ENCODE measurements around the gene OR51Q1.

OR51Q1 gene

GRCh38 chr11:5405173-5405572 lies 16.7 kb upstream of the OR51Q1 start:
- ChIA-PET POLR2A (no interaction called here), CTCF (no interaction called here)
- Histone ChIP-seq H3K4me3 (ENCODE audit: control insufficient read depth in 1 of 7, extremely low read depth in 1 of 7, insufficient read depth in 4 of 7, low read depth in 2 of 7, low read length in 6 of 7) (no peak overlapping the region), H3K9me3 (ENCODE audit: control extremely low read depth in 1 of 5, control insufficient read depth in 4 of 5, insufficient read depth in 2 of 5, low read depth in 1 of 5, low read length in 4 of 5) (no peaks in the 10 kb centered on the region), H3K27ac (ENCODE audit: insufficient read depth in 1 of 2, low read depth in 1 of 2, low read length in 2 of 2, poor library complexity in 1 of 2, severe bottlenecking in 2 of 2) (no peak overlapping the region), H3K4me1 (ENCODE audit: control extremely low read depth in 1 of 4, control insufficient read depth in 4 of 4, insufficient read depth in 4 of 4, low read length in 3 of 4) (no peaks in the 10 kb centered on the region), H3K36me3 (ENCODE audit: control insufficient read depth in 4 of 4, insufficient read depth in 4 of 4, low read length in 3 of 4) (no peaks in the 10 kb centered on the region), H3K27me3 (replicated peaks in 2 of 5; ENCODE audit: control insufficient read depth in 4 of 5, insufficient read depth in 5 of 5, low read length in 4 of 5) (peaks cover 0 to 2% (median 0%) of the 10 kb centered on the region in 5 experiments)
- no peak for DNase-seq

- Histone ChIP-seq H3K4me3 (ENCODE audit: control insufficient read depth in 1 of 7, extremely low read depth in 1 of 7, insufficient read depth in 4 of 7, low read depth in 2 of 7, low read length in 6 of 7) (no peak overlapping the region), H3K9me3 (ENCODE audit: control extremely low read depth in 1 of 5, control insufficient read depth in 4 of 5, insufficient read depth in 2 of 5, low read depth in 1 of 5, low read length in 4 of 5) (no peaks in the 10 kb centered on the region), H3K36me3 (ENCODE audit: control insufficient read depth in 4 of 4, insufficient read depth in 4 of 4, low read length in 3 of 4) (no peaks in the 10 kb centered on the region), H3K27ac (ENCODE audit: insufficient read depth in 1 of 2, low read depth in 1 of 2, low read length in 2 of 2, poor library complexity in 1 of 2, severe bottlenecking in 2 of 2) (no peak overlapping the region), H3K4me1 (ENCODE audit: control extremely low read depth in 1 of 4, control insufficient read depth in 4 of 4, insufficient read depth in 4 of 4, low read length in 3 of 4) (no peaks in the 10 kb centered on the region), H3K27me3 (replicated peaks in 2 of 5; ENCODE audit: control insufficient read depth in 4 of 5, insufficient read depth in 5 of 5, low read length in 4 of 5) (peaks cover 0 to 2% (median 0%) of the 10 kb centered on the region in 5 experiments)
- ChIA-PET CTCF (no interaction called here), POLR2A (no interaction called here)
- 100% methylated on average over 1 of the region's 5 CpGs for WGBS (ENCODE audit: insufficient coverage)
- DNase-seq: no peak
Measured at GRCh38 chr11:5420993-5421392, 918 bp upstream of the OR51Q1 start.

GRCh38 chr11:5423131-5423530 lies 1.2 kb downstream of the OR51Q1 start:
- DNase-seq: no peak
- H3K36me3 ChIP-seq (ENCODE audit: control insufficient read depth in 4 of 4, insufficient read depth in 4 of 4, low read length in 3 of 4): no peaks in the 10 kb centered on the region
- POLR2A ChIA-PET: no interaction called here
- H3K27ac ChIP-seq (ENCODE audit: insufficient read depth in 1 of 2, low read depth in 1 of 2, low read length in 2 of 2, poor library complexity in 1 of 2, severe bottlenecking in 2 of 2): no peak overlapping the region
- CTCF ChIA-PET: no interaction called here
- H3K9me3 ChIP-seq (ENCODE audit: control extremely low read depth in 1 of 5, control insufficient read depth in 4 of 5, insufficient read depth in 2 of 5, low read depth in 1 of 5, low read length in 4 of 5): no peaks in the 10 kb centered on the region
- H3K4me3 ChIP-seq (ENCODE audit: control insufficient read depth in 1 of 7, extremely low read depth in 1 of 7, insufficient read depth in 4 of 7, low read depth in 2 of 7, low read length in 6 of 7): no peak overlapping the region
- WGBS (ENCODE audit: insufficient coverage): 95% methylated on average over 3 of the region's 3 CpGs
- H3K27me3 ChIP-seq (replicated peaks in 2 of 5; ENCODE audit: control insufficient read depth in 4 of 5, insufficient read depth in 5 of 5, low read length in 4 of 5): peaks cover 0 to 2% (median 0%) of the 10 kb centered on the region in 5 experiments
- no peaks in the 10 kb centered on the region for H3K4me1 ChIP-seq (ENCODE audit: control extremely low read depth in 1 of 4, control insufficient read depth in 4 of 4, insufficient read depth in 4 of 4, low read length in 3 of 4)

GRCh38 chr11:5441414-5441813 lies 19.5 kb downstream of the OR51Q1 start, which contains the start of gene OR51I1:
Gene OR51I1 (minus strand): TSS chr11:5441514. CDS start chr11:5441514, 0 bp downstream.
- Histone ChIP-seq H3K27ac (ENCODE audit: insufficient read depth in 1 of 2, low read depth in 1 of 2, low read length in 2 of 2, poor library complexity in 1 of 2, severe bottlenecking in 2 of 2) (no peak within 1 kb of the TSS), H3K27me3 (replicated peaks in 2 of 5; ENCODE audit: control insufficient read depth in 4 of 5, insufficient read depth in 5 of 5, low read length in 4 of 5) (peaks cover 0 to 3% (median 0%) of the 10 kb centered on the region in 5 experiments), H3K9me3 (ENCODE audit: control extremely low read depth in 1 of 5, control insufficient read depth in 4 of 5, insufficient read depth in 2 of 5, low read depth in 1 of 5, low read length in 4 of 5) (no peaks in the 10 kb centered on the region), H3K4me1 (ENCODE audit: control extremely low read depth in 1 of 4, control insufficient read depth in 4 of 4, insufficient read depth in 4 of 4, low read length in 3 of 4) (no peaks in the 10 kb centered on the region), H3K4me3 (ENCODE audit: control insufficient read depth in 1 of 7, extremely low read depth in 1 of 7, insufficient read depth in 4 of 7, low read depth in 2 of 7, low read length in 6 of 7) (no peak within 1 kb of the TSS), H3K36me3 (ENCODE audit: control insufficient read depth in 4 of 4, insufficient read depth in 4 of 4, low read length in 3 of 4) (no peaks in the 10 kb centered on the region)
- 78% methylated on average over 2 of the region's 2 CpGs for WGBS (ENCODE audit: insufficient coverage)
- no peak for DNase-seq
- POLR2A ChIA-PET: no interaction called here
- CTCF ChIA-PET: interaction anchor here (0.6 kb wide), 1 partner anchor 229 kb away, joined by 3 read pairs; no protein-coding TSS in a partner anchor

- DNase-seq: no peak
- Histone ChIP-seq H3K4me1 (ENCODE audit: control extremely low read depth in 1 of 4, control insufficient read depth in 4 of 4, insufficient read depth in 4 of 4, low read length in 3 of 4) (no peaks in the 10 kb centered on the region), H3K27me3 (replicated peaks in 2 of 5; ENCODE audit: control insufficient read depth in 4 of 5, insufficient read depth in 5 of 5, low read length in 4 of 5) (peaks cover 0 to 3% (median 0%) of the 10 kb centered on the region in 5 experiments), H3K9me3 (ENCODE audit: control extremely low read depth in 1 of 5, control insufficient read depth in 4 of 5, insufficient read depth in 2 of 5, low read depth in 1 of 5, low read length in 4 of 5) (no peaks in the 10 kb centered on the region), H3K27ac (ENCODE audit: insufficient read depth in 1 of 2, low read depth in 1 of 2, low read length in 2 of 2, poor library complexity in 1 of 2, severe bottlenecking in 2 of 2) (no peak overlapping the region), H3K4me3 (ENCODE audit: control insufficient read depth in 1 of 7, extremely low read depth in 1 of 7, insufficient read depth in 4 of 7, low read depth in 2 of 7, low read length in 6 of 7) (no peak overlapping the region), H3K36me3 (ENCODE audit: control insufficient read depth in 4 of 4, insufficient read depth in 4 of 4, low read length in 3 of 4) (no peaks in the 10 kb centered on the region)
- WGBS (ENCODE audit: insufficient coverage): 75% methylated on average over 1 of the region's 2 CpGs
- ChIA-PET CTCF (no interaction called here), POLR2A (no interaction called here)
Measured at GRCh38 chr11:5443835-5444393, 22.0 kb downstream of the OR51Q1 start.

- H3K9me3 ChIP-seq (ENCODE audit: control extremely low read depth in 1 of 5, control insufficient read depth in 4 of 5, insufficient read depth in 2 of 5, low read depth in 1 of 5, low read length in 4 of 5): no peaks in the 10 kb centered on the region
- H3K27me3 ChIP-seq (replicated peaks in 2 of 5; ENCODE audit: control insufficient read depth in 4 of 5, insufficient read depth in 5 of 5, low read length in 4 of 5): no peaks in the 10 kb centered on the region
- no peak within 1 kb of the TSS for H3K27ac ChIP-seq (ENCODE audit: insufficient read depth in 1 of 2, low read depth in 1 of 2, low read length in 2 of 2, poor library complexity in 1 of 2, severe bottlenecking in 2 of 2)
- H3K4me1 ChIP-seq (ENCODE audit: control extremely low read depth in 1 of 4, control insufficient read depth in 4 of 4, insufficient read depth in 4 of 4, low read length in 3 of 4): no peaks in the 10 kb centered on the region
- DNase-seq: no peak
- no peak within 1 kb of the TSS for H3K4me3 ChIP-seq (ENCODE audit: control insufficient read depth in 1 of 7, extremely low read depth in 1 of 7, insufficient read depth in 4 of 7, low read depth in 2 of 7, low read length in 6 of 7)
- CTCF ChIA-PET: no interaction called here
- POLR2A ChIA-PET: no interaction called here
- no peaks in the 10 kb centered on the region for H3K36me3 ChIP-seq (ENCODE audit: control insufficient read depth in 4 of 4, insufficient read depth in 4 of 4, low read length in 3 of 4)
- WGBS (ENCODE audit: insufficient coverage): 100% methylated on average over 1 of the region's 2 CpGs
Measured at GRCh38 chr11:5449023-5449422, 27.1 kb downstream of the OR51Q1 start, which contains the start of gene OR51I2. Gene OR51I2 (plus strand): TSS chr11:5449323. CDS start chr11:5453489, 4,166 bp downstream.

- Histone ChIP-seq H3K27ac (ENCODE audit: insufficient read depth in 1 of 2, low read depth in 1 of 2, low read length in 2 of 2, poor library complexity in 1 of 2, severe bottlenecking in 2 of 2) (no peak overlapping the region), H3K4me1 (ENCODE audit: control extremely low read depth in 1 of 4, control insufficient read depth in 4 of 4, insufficient read depth in 4 of 4, low read length in 3 of 4) (no peaks in the 10 kb centered on the region), H3K4me3 (ENCODE audit: control insufficient read depth in 1 of 7, extremely low read depth in 1 of 7, insufficient read depth in 4 of 7, low read depth in 2 of 7, low read length in 6 of 7) (no peak overlapping the region), H3K27me3 (replicated peaks in 2 of 5; ENCODE audit: control insufficient read depth in 4 of 5, insufficient read depth in 5 of 5, low read length in 4 of 5) (no peaks in the 10 kb centered on the region), H3K36me3 (ENCODE audit: control insufficient read depth in 4 of 4, insufficient read depth in 4 of 4, low read length in 3 of 4) (no peaks in the 10 kb centered on the region), H3K9me3 (ENCODE audit: control extremely low read depth in 1 of 5, control insufficient read depth in 4 of 5, insufficient read depth in 2 of 5, low read depth in 1 of 5, low read length in 4 of 5) (no peaks in the 10 kb centered on the region)
- DNase-seq: no peak
- 90% methylated on average over 3 of the region's 4 CpGs for WGBS (ENCODE audit: insufficient coverage)
- ChIA-PET CTCF (no interaction called here), POLR2A (no interaction called here)
Measured at GRCh38 chr11:5449432-5449831, 27.5 kb downstream of the OR51Q1 start.
